Mammary epithelial cell (primary cell): ENCODE measurements around the gene LY86.

Experiments used
- CTCF ChIP-seq, 2 donors: IDR thresholded peaks in 1 of 2; conservative IDR thresholded peaks in 1 of 2; 2 replicates each; pipeline ENCODE4 v1.5.1; 2011 to 2012; ENCODE audit warnings: inconsistent platforms in 2 of 2, low read length in 2 of 2, mild to moderate bottlenecking in 2 of 2, control low read depth in 1 of 2, low read depth in 1 of 2; ENCODE audit not compliant: insufficient read depth in 1 of 2; ENCODE audit errors: extremely low read depth in 1 of 2
- EZH2 ChIP-seq: IDR thresholded peaks from 2 replicates; pipeline ENCODE4 v1.6.1; 2012; ENCODE audit warnings: low read length, inconsistent platforms, borderline replicate concordance

GRCh38 chr6:6569811-6570164 is 18.7 kb upstream of the LY86 start:
- TF ChIP-seq EZH2 (no peak), CTCF (conservative IDR thresholded peaks at IDR 0.05 in 1 of 2, IDR thresholded peaks at IDR 0.05 in 1 of 2; ENCODE audit: extremely low read depth in 1 of 2, insufficient read depth in 1 of 2, low read depth in 1 of 2, low read length in 2 of 2) (no peak)
